Measurements from ENCODE around the gene ZNF232. TPM values are rescaled to one million over a fixed set of nuclear protein-coding genes. Genes with fewer than 3 reads are reported as not detected.

Gene ZNF232
- total RNA-seq, 1 experiment from 2014 or later, result 11.1 TPM

DNA sequence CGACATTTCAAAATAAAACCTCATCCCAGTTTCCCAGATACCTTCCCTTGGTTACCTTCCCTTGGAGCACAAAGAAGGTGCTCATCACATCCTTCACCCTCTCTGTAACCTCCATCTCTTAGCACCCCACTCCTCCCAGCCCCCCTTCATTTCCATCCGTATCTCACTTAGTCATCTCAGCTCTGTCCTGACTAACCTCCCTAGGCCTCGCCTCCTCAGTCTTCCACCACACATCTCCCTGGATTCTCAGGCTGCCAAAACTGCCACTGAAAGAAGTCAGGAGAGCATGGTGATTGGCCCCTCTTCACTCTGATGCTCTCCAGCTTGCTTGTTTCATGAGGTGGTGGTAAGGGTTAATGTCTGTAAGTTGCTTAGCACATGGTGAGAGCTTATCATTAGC, 31.1 kb downstream of the ZNF232 start:
- Histone ChIP-seq H3K4me1 (ENCODE audit: control insufficient read depth in 1 of 2, insufficient read depth in 2 of 2, low read length in 2 of 2) (no peaks in the 10 kb centered on the region), H3K4me3 (replicated peaks in 1 of 2; ENCODE audit: low read depth in 1 of 2, low read length in 2 of 2) (no peak overlapping the region), H3K4me2 (ENCODE audit: low read length) (no peak overlapping the region), H3K9me2 (ENCODE audit: insufficient read depth) (no peaks in the 10 kb centered on the region), H2AFZ (ENCODE audit: low read depth, low read length, poor library complexity, severe bottlenecking) (no peak overlapping the region), H3K79me2 (ENCODE audit: insufficient read depth, low read length) (no peaks in the 10 kb centered on the region), H3K9ac (ENCODE audit: low read length) (no peak overlapping the region), H3K27me3 (ENCODE audit: insufficient read depth, low read length) (no peaks in the 10 kb centered on the region), H3K9me3 (ENCODE audit: control insufficient read depth in 1 of 2, insufficient read depth in 1 of 2, low read depth in 1 of 2, low read length in 2 of 2) (peaks cover 0 to under 1% of the 10 kb centered on the region in 2 experiments; a peak in 1 of 4 replicates), H3K36me3 (ENCODE audit: control insufficient read depth in 1 of 2, insufficient read depth in 2 of 2, low read length in 2 of 2) (no peaks in the 10 kb centered on the region), H4K20me1 (ENCODE audit: insufficient read depth) (no peaks in the 10 kb centered on the region), H3K27ac (ENCODE audit: low read depth, low read length) (no peak overlapping the region)
- ChIA-PET POLR2A (no interaction called here), CTCF (no interaction called here), RAD21 (ENCODE audit: low non-redundant PET in 1 of 2, low total read pairs in 2 of 2, uncharacterized antibody in 2 of 2, unreplicated experiment in 2 of 2) (no interaction called here)
- TF ChIP-seq ELF1 (IDR thresholded peaks at IDR 0.05; ENCODE audit: borderline replicate concordance, low read depth) (no peak), CTCF (IDR thresholded peaks at IDR 0.05 in 2 of 3, conservative IDR thresholded peaks at IDR 0.05 in 1 of 3; ENCODE audit: borderline replicate concordance in 1 of 3, insufficient read depth in 1 of 3, low read depth in 2 of 3, low read length in 2 of 3) (no peak), FOSL1 (IDR thresholded peaks at IDR 0.05; ENCODE audit: low read depth) (no peak)
- intact Hi-C loops (cut with micrococcal nuclease), result no loop called here
- ATAC-seq, result no peak
- no TSS peak for BruUV-seq (replicated peaks)
- no peak for DNase-seq (ENCODE audit: low read depth, low spot score)

DNA sequence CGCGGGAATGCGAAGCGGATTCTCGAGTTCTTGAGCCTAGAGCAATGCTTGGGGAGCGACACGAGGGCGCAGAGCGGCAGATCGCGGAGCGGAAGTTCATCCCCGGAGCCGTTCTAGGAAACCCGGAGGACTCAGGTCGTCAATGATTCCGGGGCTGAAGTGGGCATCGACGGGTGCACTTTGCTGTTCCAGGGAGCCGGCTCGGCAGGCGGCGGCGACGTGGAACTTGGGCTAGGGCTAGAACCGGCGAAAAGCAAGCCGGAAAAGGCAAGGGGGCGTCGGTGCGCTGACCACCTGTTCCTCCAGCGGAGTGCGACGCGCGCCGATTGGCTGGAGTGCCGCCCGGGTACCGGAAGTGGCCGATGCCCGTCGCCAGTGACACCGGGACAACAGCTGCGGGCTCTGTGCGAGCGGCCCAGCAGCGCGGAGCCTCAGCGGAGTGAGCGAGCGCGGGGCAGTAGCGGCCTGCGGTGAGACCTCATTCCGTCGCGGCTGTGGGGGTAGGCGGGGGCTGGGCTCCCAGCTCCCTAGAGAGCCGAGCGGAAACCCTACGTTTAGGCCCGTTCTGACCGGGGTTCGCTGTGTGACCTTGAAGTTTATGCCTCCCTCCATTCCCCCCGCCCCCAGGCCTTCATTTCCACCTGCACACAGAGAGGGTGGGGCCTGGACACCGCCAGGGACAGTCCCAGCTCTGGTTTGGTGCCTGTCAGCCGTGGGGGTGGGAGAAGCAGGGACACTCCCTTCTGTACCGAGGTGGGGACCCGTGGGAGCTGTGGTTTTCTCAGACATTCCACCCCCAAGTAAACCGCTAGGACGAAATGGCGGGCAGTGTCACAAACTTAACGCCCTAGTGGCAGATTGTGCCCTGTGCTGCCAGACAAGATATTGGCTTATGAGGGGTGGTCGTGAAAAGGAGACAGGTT, 33.3 kb downstream of the ZNF232 start, which contains the start of gene ZFP3:
ZFP3 (plus strand) TSS at position 362 of the 923 bp plus-strand sequence. CDS start 13,038 bp downstream, outside the sequence.
- no peaks in the 10 kb centered on the region for H3K9me3 ChIP-seq (ENCODE audit: control insufficient read depth in 1 of 2, insufficient read depth in 1 of 2, low read depth in 1 of 2, low read length in 2 of 2)
- no peaks in the 10 kb centered on the region for H4K20me1 ChIP-seq (ENCODE audit: insufficient read depth)
- H3K9ac ChIP-seq (ENCODE audit: low read length), result no peak within 1 kb of the TSS
- DNase-seq (ENCODE audit: low read depth, low spot score) (no peak), ATAC-seq (no peak)
- CTCF ChIA-PET, result no interaction called here
- no peak within 1 kb of the TSS for H2AFZ ChIP-seq (ENCODE audit: low read depth, low read length, poor library complexity, severe bottlenecking)
- POLR2A ChIA-PET, result no interaction called here
- no peaks in the 10 kb centered on the region for H3K27me3 ChIP-seq (ENCODE audit: insufficient read depth, low read length)
- no peak within 1 kb of the TSS for H3K27ac ChIP-seq (ENCODE audit: low read depth, low read length)
- no peaks in the 10 kb centered on the region for H3K4me1 ChIP-seq (ENCODE audit: control insufficient read depth in 1 of 2, insufficient read depth in 2 of 2, low read length in 2 of 2)
- RAD21 ChIA-PET (ENCODE audit: low non-redundant PET in 1 of 2, low total read pairs in 2 of 2, uncharacterized antibody in 2 of 2, unreplicated experiment in 2 of 2), result no interaction called here
- H3K4me3 ChIP-seq (replicated peaks in 1 of 2; ENCODE audit: low read depth in 1 of 2, low read length in 2 of 2), result no peak within 1 kb of the TSS
- no TSS peak for BruUV-seq (replicated peaks)
- intact Hi-C loops (cut with micrococcal nuclease), result no loop called here
- H3K79me2 ChIP-seq (ENCODE audit: insufficient read depth, low read length), result no peaks in the 10 kb centered on the region
- no peaks in the 10 kb centered on the region for H3K36me3 ChIP-seq (ENCODE audit: control insufficient read depth in 1 of 2, insufficient read depth in 2 of 2, low read length in 2 of 2)
- no peaks in the 10 kb centered on the region for H3K9me2 ChIP-seq (ENCODE audit: insufficient read depth)
- no peak within 1 kb of the TSS for H3K4me2 ChIP-seq (ENCODE audit: low read length)
- TF ChIP-seq SP1 (IDR thresholded peaks at IDR 0.05; ENCODE audit: low read depth) (no peak), SRF (IDR thresholded peaks at IDR 0.05; ENCODE audit: low read depth) (no peak), CEBPB (IDR thresholded peaks at IDR 0.05; ENCODE audit: low read depth) (no peak), CBX3 (IDR thresholded peaks at IDR 0.05; ENCODE audit: low read depth) (no peak), CTCF (IDR thresholded peaks at IDR 0.05 in 2 of 3, conservative IDR thresholded peaks at IDR 0.05 in 1 of 3; ENCODE audit: borderline replicate concordance in 1 of 3, insufficient read depth in 1 of 3, low read depth in 2 of 3, low read length in 2 of 3) (no peak), EZH2phosphoT487 (IDR thresholded peaks at IDR 0.05; ENCODE audit: borderline replicate concordance) (no peak), FOSL1 (IDR thresholded peaks at IDR 0.05; ENCODE audit: low read depth) (no peak), ELF1 (IDR thresholded peaks at IDR 0.05; ENCODE audit: borderline replicate concordance, low read depth) (no peak), ZFX (IDR thresholded peaks at IDR 0.05) (no peak), JUND (IDR thresholded peaks at IDR 0.05) (no peak), EGR1 (IDR thresholded peaks at IDR 0.05; ENCODE audit: low read depth) (no peak), POLR2A (IDR thresholded peaks at IDR 0.05; ENCODE audit: borderline replicate concordance, extremely low read depth, insufficient read depth, insufficient read length) (no peak), SIN3A (IDR thresholded peaks at IDR 0.05; ENCODE audit: low read depth) (no peak)
- TF ChIP-seq, protein P1, sequence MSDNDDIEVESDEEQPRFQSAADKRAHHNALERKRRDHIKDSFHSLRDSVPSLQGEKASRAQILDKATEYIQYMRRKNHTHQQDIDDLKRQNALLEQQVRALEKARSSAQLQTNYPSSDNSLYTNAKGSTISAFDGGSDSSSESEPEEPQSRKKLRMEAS (IDR thresholded peaks at IDR 0.05), result no peak
- TF ChIP-seq, protein P2, sequence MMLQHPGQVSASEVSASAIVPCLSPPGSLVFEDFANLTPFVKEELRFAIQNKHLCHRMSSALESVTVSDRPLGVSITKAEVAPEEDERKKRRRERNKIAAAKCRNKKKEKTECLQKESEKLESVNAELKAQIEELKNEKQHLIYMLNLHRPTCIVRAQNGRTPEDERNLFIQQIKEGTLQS (IDR thresholded peaks at IDR 0.05), result no peak

Data from HCT116 (cell line).